Measurements from ENCODE around the gene TOX4. TPM values are rescaled to one million over a fixed set of nuclear protein-coding genes. Genes with fewer than 3 reads are reported as not detected.

Gene TOX4
- total RNA-seq, 4 donors from 2014 or later = 36.2 to 51.3 (median 48.4) TPM

DNA sequence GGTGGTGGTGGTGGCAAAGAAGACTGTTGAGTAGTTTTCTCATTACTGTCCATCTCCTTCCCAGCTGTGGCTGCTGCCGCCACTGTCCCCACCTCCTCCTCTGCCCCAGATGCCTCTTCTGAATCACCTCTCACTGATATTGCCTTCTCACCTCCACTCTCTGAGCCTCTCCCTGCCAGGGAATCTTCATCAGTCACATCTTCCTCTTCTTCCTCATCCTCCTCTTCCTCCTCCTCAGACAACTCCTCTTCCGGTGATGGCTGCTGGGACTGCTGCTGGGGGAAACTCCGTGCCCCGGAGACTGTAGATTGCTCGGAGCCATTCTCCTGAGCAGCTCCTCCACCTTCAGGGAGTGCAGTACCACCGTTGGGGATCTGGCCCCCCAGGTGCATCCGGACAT lies 46.2 kb downstream of the TOX4 start:
- intact Hi-C loops (cut with DNase I) = no loop called here
- TF ChIP-seq, protein P1, sequence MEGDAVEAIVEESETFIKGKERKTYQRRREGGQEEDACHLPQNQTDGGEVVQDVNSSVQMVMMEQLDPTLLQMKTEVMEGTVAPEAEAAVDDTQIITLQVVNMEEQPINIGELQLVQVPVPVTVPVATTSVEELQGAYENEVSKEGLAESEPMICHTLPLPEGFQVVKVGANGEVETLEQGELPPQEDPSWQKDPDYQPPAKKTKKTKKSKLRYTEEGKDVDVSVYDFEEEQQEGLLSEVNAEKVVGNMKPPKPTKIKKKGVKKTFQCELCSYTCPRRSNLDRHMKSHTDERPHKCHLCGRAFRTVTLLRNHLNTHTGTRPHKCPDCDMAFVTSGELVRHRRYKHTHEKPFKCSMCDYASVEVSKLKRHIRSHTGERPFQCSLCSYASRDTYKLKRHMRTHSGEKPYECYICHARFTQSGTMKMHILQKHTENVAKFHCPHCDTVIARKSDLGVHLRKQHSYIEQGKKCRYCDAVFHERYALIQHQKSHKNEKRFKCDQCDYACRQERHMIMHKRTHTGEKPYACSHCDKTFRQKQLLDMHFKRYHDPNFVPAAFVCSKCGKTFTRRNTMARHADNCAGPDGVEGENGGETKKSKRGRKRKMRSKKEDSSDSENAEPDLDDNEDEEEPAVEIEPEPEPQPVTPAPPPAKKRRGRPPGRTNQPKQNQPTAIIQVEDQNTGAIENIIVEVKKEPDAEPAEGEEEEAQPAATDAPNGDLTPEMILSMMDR (IDR thresholded peaks at IDR 0.05) = no peak
- TF ChIP-seq POLR2A (IDR thresholded peaks at IDR 0.05) = no peak
- Histone ChIP-seq H3K4me3 (no peak overlapping the region), H3K36me3 (peaks cover 0 to 11% (median 0%) of the 10 kb centered on the region in 3 donors), H3K4me1 (peaks cover 0 to 25% (median 0%) of the 10 kb centered on the region in 3 donors), H3K27me3 (no peaks in the 10 kb centered on the region), H3K27ac (no peak overlapping the region), H3K9me3 (no peaks in the 10 kb centered on the region)
- no peak for DNase-seq
- WGBS, 2 donors = 88% methylated on average over 5 to 7 of the region's 7 CpGs

DNA sequence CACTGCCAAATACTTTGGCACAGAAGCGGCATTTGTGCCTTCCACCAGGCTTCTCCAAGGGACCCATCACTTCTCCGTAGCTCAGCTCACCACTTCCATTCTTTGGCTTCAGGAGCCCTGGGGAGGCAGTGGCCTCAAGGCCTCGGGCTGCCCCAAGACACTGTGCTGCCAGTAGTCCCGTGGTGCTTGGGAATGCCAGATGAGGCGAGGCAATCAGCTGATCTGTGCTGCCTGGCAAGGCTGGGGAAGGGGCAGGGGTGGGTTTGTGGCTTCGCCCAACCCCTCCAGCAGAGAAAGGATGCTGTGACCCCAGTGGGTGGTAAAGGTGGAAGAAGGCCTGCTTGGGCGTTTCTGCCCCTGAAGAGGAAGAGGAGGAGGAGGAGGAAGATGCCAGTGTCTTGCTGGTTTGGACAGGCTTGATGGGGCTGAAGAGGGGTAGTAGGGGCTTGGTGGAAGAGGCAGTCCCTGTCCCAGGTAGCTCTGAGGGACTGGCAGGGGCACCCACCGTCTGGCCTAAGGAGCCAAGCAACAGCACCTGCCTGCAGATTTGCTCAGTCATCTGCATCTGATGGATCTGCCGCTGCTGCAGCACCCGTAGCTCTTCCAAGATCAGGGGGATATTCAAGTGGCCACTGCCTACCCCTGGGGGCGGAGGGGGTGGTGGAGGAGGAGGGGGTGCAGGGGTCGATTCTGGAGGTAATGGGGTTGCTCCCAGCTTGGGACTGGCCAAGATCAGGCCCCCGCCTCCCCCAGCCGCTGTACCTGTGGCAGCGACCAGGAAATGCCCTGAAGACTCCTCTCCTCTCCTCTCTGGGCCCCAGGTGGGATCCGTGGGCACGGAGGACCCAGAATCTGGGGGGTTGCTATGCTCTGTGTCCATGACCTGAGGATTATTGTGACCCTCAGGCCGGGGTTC lies 47.8 kb downstream of the TOX4 start:
- Histone ChIP-seq H3K9me3 (no peaks in the 10 kb centered on the region), H3K4me3 (peak overlapping the region in 3 of 4 donors; percentile 66 to 80 (median 74)), H3K27me3 (no peaks in the 10 kb centered on the region), H3K27ac (peak overlapping the region in 2 of 4 donors; percentile 60 to 76), H3K4me1 (peaks cover 0 to 25% (median 0%) of the 10 kb centered on the region in 3 donors), H3K36me3 (peaks cover 0 to 11% (median 0%) of the 10 kb centered on the region in 3 donors)
- WGBS, 2 donors = 78 to 84% methylated on average over 4 of the region's 18 CpGs
- no peak for DNase-seq
- TF ChIP-seq, protein P1 (IDR thresholded peaks at IDR 0.05) = no peak
- no peak for TF ChIP-seq POLR2A (IDR thresholded peaks at IDR 0.05)
- intact Hi-C loops (cut with DNase I) = no loop called here

DNA sequence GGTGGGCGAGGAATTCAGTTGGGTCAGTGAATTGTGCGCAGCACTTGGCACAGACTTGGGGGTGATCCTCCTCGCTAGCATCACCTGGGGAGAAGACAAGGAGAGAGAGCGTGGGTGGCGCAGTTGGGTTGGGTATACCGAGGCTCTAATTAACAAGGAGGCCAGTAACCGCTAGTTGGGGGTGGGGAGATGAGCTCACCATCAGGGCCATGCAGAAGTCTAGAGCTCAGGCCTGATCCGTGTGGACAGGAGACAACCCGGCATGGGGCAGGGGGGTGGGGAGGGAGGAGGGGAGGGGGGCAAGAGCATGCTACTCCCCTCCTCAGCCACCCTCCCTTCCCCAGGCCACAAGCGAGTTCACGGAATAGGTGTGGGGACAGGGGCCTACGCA lies 48.6 kb downstream of the TOX4 start:
- Histone ChIP-seq H3K4me1 (peaks cover 0 to 25% (median 0%) of the 10 kb centered on the region in 3 donors), H3K27ac (peak overlapping the region; percentile 53 to 76 (median 58)), H3K36me3 (peaks cover 0 to 11% (median 0%) of the 10 kb centered on the region in 3 donors), H3K9me3 (no peaks in the 10 kb centered on the region), H3K4me3 (peak overlapping the region; percentile 44 to 80 (median 70)), H3K27me3 (no peaks in the 10 kb centered on the region)
- TF ChIP-seq POLR2A (IDR thresholded peaks at IDR 0.05) = no peak
- TF ChIP-seq, protein P1 (IDR thresholded peaks at IDR 0.05) = no peak
- intact Hi-C loops (cut with DNase I) = no loop called here
- 34% methylated on average over 5 of the region's 12 CpGs; no CpG with 5 or more reads in 1 of the 2 donors for WGBS, 2 donors
- no peak for DNase-seq

DNA sequence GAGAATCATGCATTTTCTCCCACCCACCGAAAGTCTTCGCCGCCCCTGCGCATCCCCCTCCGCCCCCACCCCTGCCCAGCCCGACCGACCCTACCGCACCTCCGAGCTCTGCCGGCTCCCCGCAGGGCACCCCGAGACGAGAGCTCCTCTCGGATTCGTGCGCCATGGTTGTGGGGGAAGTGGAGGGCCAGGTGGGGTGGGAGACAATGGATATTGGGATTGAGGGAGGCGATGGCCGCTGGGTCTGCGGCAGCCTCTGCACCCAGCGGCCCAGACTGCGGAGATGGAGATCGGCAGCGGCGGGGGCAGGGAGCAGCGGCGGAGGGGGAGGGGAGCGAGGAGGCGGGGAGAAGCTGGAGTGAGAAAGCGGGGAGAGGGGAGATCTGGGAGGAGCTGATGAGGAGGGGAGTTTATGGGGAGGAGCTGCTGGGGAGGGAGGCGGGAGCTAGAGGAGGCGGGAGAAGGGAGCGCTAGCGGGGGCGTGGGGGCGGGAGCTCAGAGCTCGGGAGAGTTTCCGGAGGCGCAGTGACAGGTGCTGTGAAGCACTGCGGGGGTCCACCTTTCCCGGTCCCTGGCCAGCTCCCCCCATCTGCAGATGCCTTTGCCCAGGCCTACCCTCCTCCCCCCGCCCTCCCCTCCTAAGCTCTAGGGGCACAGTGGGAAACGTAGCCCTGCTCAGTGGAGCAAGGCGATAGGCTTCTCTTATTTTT lies 49.1 kb downstream of the TOX4 start, which contains the start of gene SALL2:
TSS of gene SALL2 (minus strand) at position 385 of the 710 bp plus-strand sequence. CDS start at position 166, 219 bp downstream.
- Histone ChIP-seq H3K36me3 (peaks cover 0 to 11% (median 0%) of the 10 kb centered on the region in 3 donors), H3K9me3 (no peaks in the 10 kb centered on the region), H3K4me1 (peaks cover 0 to 25% (median 0%) of the 10 kb centered on the region in 3 donors), H3K4me3 (peak within 1 kb of the TSS; percentile 44 to 80 (median 70)), H3K27me3 (no peaks in the 10 kb centered on the region), H3K27ac (peak within 1 kb of the TSS; percentile 53 to 76 (median 58))
- WGBS, 2 donors = 0 to 2% methylated on average over 3 to 14 of the region's 43 CpGs
- no peak for DNase-seq
- TF ChIP-seq POLR2A (IDR thresholded peaks at IDR 0.05) = no peak
- TF ChIP-seq, protein P1 (IDR thresholded peaks at IDR 0.05) = no peak
- intact Hi-C loops (cut with DNase I) = no loop called here
